ENCODE measurements around the gene RNF144B. TPM values are rescaled to one million over a fixed set of nuclear protein-coding genes. Genes with fewer than 3 reads are reported as not detected.

Gene RNF144B
- total and polyA plus RNA-seq, 2 experiments from 2014 or later: 4.2 to 9.0 TPM

- Mint-ChIP-seq H3K4me3 (no peak overlapping the region), H3K27me3 (ENCODE audit: insufficient read depth, low read depth, poor library complexity) (peaks cover 4% of the 10 kb centered on the region), H3K36me3 (ENCODE audit: low read depth) (no peaks in the 10 kb centered on the region), H3K4me1 (peaks cover 15% of the 10 kb centered on the region; the same call in 2 of the 3 replicates), H3K9me3 (no peaks in the 10 kb centered on the region), H3K27ac (no peak overlapping the region)
- TF ChIP-seq CREB1 (CRISPR knock-in tag; IDR thresholded peaks at IDR 0.05; ENCODE audit: low read depth) (no peak), ZNF114 (CRISPR knock-in tag; IDR thresholded peaks at IDR 0.05) (no peak), JUNB (IDR thresholded peaks at IDR 0.05; ENCODE audit: unreplicated experiment) (no peak), ETS1 (IDR thresholded peaks at IDR 0.05) (no peak), EZH2 (IDR thresholded peaks at IDR 0.05; ENCODE audit: low read depth, unreplicated experiment) (no peak), REST (IDR thresholded peaks at IDR 0.05; ENCODE audit: unreplicated experiment) (no peak), CTCF (conservative IDR thresholded peaks at IDR 0.05; ENCODE audit: low read depth in 2 of 2) (no peak)
- DNase-seq (ENCODE audit: low spot score): no peak
- Histone ChIP-seq H3K79me2 (replicated peaks; ENCODE audit: insufficient read depth) (no peaks in the 10 kb centered on the region), H3K9me2 (ENCODE audit: insufficient read depth) (no peaks in the 10 kb centered on the region), H3F3A (replicated peaks; ENCODE audit: low read depth) (no peaks in the 10 kb centered on the region), H2AFZ (no peak overlapping the region), H3K4me1 (ENCODE audit: insufficient read depth) (peaks cover 6% of the 10 kb centered on the region; the same call in 1 of the 2 replicates), H3K4me3 (no peak overlapping the region), H3K36me3 (ENCODE audit: insufficient read depth) (no peaks in the 10 kb centered on the region), H3K4me2 (no peak overlapping the region), H4K20me1 (replicated peaks; ENCODE audit: insufficient read depth) (no peaks in the 10 kb centered on the region), H3K27me3 (ENCODE audit: insufficient read depth) (no peaks in the 10 kb centered on the region), H3K27ac (ENCODE audit: low read depth) (no peak overlapping the region)
- no peak for ATAC-seq
These were observed 43.4 kb upstream of the RNF144B start for GRCh38 chr6:18343741-18344140.

- Histone ChIP-seq H3K4me3 (no peak overlapping the region), H3K27ac (ENCODE audit: low read depth) (no peak overlapping the region), H2AFZ (0 out of 2 replicates have a peak overlapping the region, but pooled peaks have one; percentile 9), H3K27me3 (ENCODE audit: insufficient read depth) (no peaks in the 10 kb centered on the region), H3K9me2 (ENCODE audit: insufficient read depth) (no peaks in the 10 kb centered on the region), H3K36me3 (ENCODE audit: insufficient read depth) (no peaks in the 10 kb centered on the region), H3K79me2 (replicated peaks; ENCODE audit: insufficient read depth) (no peaks in the 10 kb centered on the region), H4K20me1 (replicated peaks; ENCODE audit: insufficient read depth) (no peaks in the 10 kb centered on the region), H3K4me1 (ENCODE audit: insufficient read depth) (no peaks in the 10 kb centered on the region), H3K4me2 (no peak overlapping the region), H3F3A (replicated peaks; ENCODE audit: low read depth) (no peaks in the 10 kb centered on the region)
- no peaks in the 10 kb centered on the region for H3K9me3 Mint-ChIP-seq
- H3K4me1 Mint-ChIP-seq: peaks cover 7% of the 10 kb centered on the region; the same call in 1 of the 3 replicates
- no peaks in the 10 kb centered on the region for H3K36me3 Mint-ChIP-seq (ENCODE audit: low read depth)
- ATAC-seq (no peak), DNase-seq (ENCODE audit: low spot score) (no peak)
- peaks cover 4% of the 10 kb centered on the region for H3K27me3 Mint-ChIP-seq (ENCODE audit: insufficient read depth, low read depth, poor library complexity)
- H3K4me3 Mint-ChIP-seq: no peak overlapping the region
- no peak overlapping the region for H3K27ac Mint-ChIP-seq
- TF ChIP-seq EZH2phosphoT487 (IDR thresholded peaks at IDR 0.05; ENCODE audit: unreplicated experiment) (no peak), JUNB (IDR thresholded peaks at IDR 0.05; ENCODE audit: unreplicated experiment) (no peak), STAT1 (IDR thresholded peaks at IDR 0.05; ENCODE audit: unreplicated experiment) (no peak)
These were observed 40.1 kb upstream of the RNF144B start for GRCh38 chr6:18347021-18347577.
